Measurements from ENCODE around the gene RNF145.

RNF145 gene

GRCh38 chr5:159214486-159215271 is 5.3 kb upstream of the RNF145 start:
- TF ChIP-seq EP300 (IDR thresholded peaks at IDR 0.05; ENCODE audit: borderline replicate concordance), result no peak
- TF ChIP-seq TCF12 (IDR thresholded peaks at IDR 0.05; ENCODE audit: low read depth), result no peak
- TF ChIP-seq, protein P1, sequence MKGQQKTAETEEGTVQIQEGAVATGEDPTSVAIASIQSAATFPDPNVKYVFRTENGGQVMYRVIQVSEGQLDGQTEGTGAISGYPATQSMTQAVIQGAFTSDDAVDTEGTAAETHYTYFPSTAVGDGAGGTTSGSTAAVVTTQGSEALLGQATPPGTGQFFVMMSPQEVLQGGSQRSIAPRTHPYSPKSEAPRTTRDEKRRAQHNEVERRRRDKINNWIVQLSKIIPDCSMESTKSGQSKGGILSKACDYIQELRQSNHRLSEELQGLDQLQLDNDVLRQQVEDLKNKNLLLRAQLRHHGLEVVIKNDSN (IDR thresholded peaks at IDR 0.05), result no peak
- no peak for TF ChIP-seq NFIC (IDR thresholded peaks at IDR 0.05)
- TF ChIP-seq YY1 (IDR thresholded peaks at IDR 0.05; ENCODE audit: low read depth), result no peak
- no peak for TF ChIP-seq REST (IDR thresholded peaks at IDR 0.05; ENCODE audit: low read depth)
- no peak for TF ChIP-seq TAF1 (IDR thresholded peaks at IDR 0.05; ENCODE audit: low read depth)
- TF ChIP-seq, protein P2, sequence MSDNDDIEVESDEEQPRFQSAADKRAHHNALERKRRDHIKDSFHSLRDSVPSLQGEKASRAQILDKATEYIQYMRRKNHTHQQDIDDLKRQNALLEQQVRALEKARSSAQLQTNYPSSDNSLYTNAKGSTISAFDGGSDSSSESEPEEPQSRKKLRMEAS (IDR thresholded peaks at IDR 0.05), result no peak
- no peak for TF ChIP-seq RAD21 (IDR thresholded peaks at IDR 0.05; ENCODE audit: low read depth)
- no peak for TF ChIP-seq FOXM1 (IDR thresholded peaks at IDR 0.05; ENCODE audit: borderline replicate concordance, low read depth)
- no peak for TF ChIP-seq CEBPB (IDR thresholded peaks at IDR 0.05)
- TF ChIP-seq ZBTB7A (IDR thresholded peaks at IDR 0.05; ENCODE audit: low read depth), result no peak
- TF ChIP-seq TEAD4 (IDR thresholded peaks at IDR 0.05), result no peak
- TF ChIP-seq CREB1 (IDR thresholded peaks at IDR 0.05; ENCODE audit: low read depth), result no peak
- no peak for TF ChIP-seq EGR1 (IDR thresholded peaks at IDR 0.05)

DNA sequence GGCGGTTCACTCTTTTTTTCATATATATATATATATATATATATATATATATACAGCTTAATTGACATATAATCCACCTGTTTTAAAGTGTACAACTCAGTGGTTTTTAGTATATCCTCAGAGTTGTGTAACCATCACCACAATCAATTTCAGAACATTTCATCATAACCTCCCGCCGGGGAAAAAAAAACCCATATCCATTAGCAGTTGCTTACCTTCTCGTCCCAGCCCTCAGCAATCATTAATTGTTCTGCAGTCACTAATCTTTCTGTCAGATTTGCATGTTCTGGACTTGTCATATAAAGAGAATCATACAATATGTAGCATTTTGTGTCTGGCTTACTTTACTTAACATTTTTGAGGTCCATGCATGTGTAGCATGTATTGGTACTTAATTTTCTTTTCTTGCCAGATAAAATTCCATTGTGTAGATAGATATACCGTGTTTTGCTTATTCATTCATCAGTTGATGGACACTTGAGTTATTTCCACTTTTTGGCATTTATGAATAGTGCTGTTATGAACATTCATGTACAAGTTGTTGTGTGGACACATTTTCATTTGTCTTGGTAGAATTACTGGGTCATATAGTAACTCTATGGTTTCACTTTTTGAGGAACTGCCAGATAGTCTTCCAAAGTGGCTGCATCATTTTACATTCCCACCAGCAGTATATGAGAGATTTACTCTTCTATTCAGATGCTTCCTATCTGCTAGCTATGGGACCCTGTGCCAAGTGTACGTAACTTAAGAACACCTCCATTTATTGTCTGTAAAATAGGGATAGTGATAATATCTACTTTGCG is 3.5 kb upstream of the RNF145 start:
- TF ChIP-seq, protein P1 (IDR thresholded peaks at IDR 0.05), result no peak
- TF ChIP-seq ZBTB7A (IDR thresholded peaks at IDR 0.05; ENCODE audit: low read depth) (no peak), EGR1 (IDR thresholded peaks at IDR 0.05) (no peak), YY1 (IDR thresholded peaks at IDR 0.05; ENCODE audit: low read depth) (no peak), TEAD4 (IDR thresholded peaks at IDR 0.05) (no peak), NFIC (IDR thresholded peaks at IDR 0.05) (no peak), CEBPB (IDR thresholded peaks at IDR 0.05) (no peak), REST (IDR thresholded peaks at IDR 0.05; ENCODE audit: low read depth) (no peak), FOXM1 (IDR thresholded peaks at IDR 0.05; ENCODE audit: borderline replicate concordance, low read depth) (no peak), TAF1 (IDR thresholded peaks at IDR 0.05; ENCODE audit: low read depth) (no peak)
- TF ChIP-seq, protein P2 (IDR thresholded peaks at IDR 0.05), result no peak

DNA sequence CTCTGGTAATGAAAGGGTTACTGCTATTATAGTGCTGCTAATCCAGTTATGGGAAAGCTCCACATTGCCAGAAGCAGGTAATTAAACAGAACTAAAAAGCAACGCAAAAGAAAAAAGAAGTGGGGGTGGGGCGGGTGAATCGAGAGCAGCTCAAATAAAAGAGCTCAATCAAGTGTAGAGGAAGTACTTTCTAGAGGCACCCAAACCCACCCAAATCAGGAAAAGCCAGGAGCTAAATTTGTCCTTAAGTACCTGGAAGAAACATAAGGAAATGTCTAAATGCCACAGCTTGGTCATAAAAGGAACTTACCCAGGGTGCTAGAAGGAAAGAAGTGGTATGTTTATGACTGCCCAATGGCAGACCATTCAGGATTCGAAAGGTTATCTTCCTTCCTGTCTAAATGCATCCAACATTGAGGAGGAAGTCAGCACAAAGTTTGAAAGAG is 2.4 kb upstream of the RNF145 start:
- TF ChIP-seq, protein P1 (IDR thresholded peaks at IDR 0.05), result no peak
- TF ChIP-seq NFIC (IDR thresholded peaks at IDR 0.05), result no peak
- no peak for TF ChIP-seq RAD21 (IDR thresholded peaks at IDR 0.05; ENCODE audit: low read depth)
- TF ChIP-seq CEBPB (IDR thresholded peaks at IDR 0.05), result no peak
- TF ChIP-seq YY1 (IDR thresholded peaks at IDR 0.05; ENCODE audit: low read depth), result no peak
- no peak for TF ChIP-seq TAF1 (IDR thresholded peaks at IDR 0.05; ENCODE audit: low read depth)
- no peak for TF ChIP-seq TCF12 (IDR thresholded peaks at IDR 0.05; ENCODE audit: low read depth)
- no peak for TF ChIP-seq EGR1 (IDR thresholded peaks at IDR 0.05)
- TF ChIP-seq ZBTB7A (IDR thresholded peaks at IDR 0.05; ENCODE audit: low read depth), result no peak
- TF ChIP-seq CREB1 (IDR thresholded peaks at IDR 0.05; ENCODE audit: low read depth), result no peak
- no peak for TF ChIP-seq FOXM1 (IDR thresholded peaks at IDR 0.05; ENCODE audit: borderline replicate concordance, low read depth)

- TF ChIP-seq YY1 (IDR thresholded peaks at IDR 0.05; ENCODE audit: low read depth) (no peak), TCF12 (IDR thresholded peaks at IDR 0.05; ENCODE audit: low read depth) (no peak), EGR1 (IDR thresholded peaks at IDR 0.05) (no peak), EP300 (IDR thresholded peaks at IDR 0.05; ENCODE audit: borderline replicate concordance) (no peak), TEAD4 (IDR thresholded peaks at IDR 0.05) (no peak), RAD21 (IDR thresholded peaks at IDR 0.05; ENCODE audit: low read depth) (no peak), CREB1 (IDR thresholded peaks at IDR 0.05; ENCODE audit: low read depth) (no peak), CEBPB (IDR thresholded peaks at IDR 0.05) (no peak), FOXM1 (IDR thresholded peaks at IDR 0.05; ENCODE audit: borderline replicate concordance, low read depth) (no peak), REST (IDR thresholded peaks at IDR 0.05; ENCODE audit: low read depth) (no peak), TAF1 (IDR thresholded peaks at IDR 0.05; ENCODE audit: low read depth) (no peak), NFIC (IDR thresholded peaks at IDR 0.05) (no peak), ZBTB7A (IDR thresholded peaks at IDR 0.05; ENCODE audit: low read depth) (no peak)
- TF ChIP-seq, protein P2 (IDR thresholded peaks at IDR 0.05), result no peak
- TF ChIP-seq, protein P1 (IDR thresholded peaks at IDR 0.05), result no peak
Observed at GRCh38 chr5:159210846-159211245, 1.5 kb upstream of the RNF145 start.

All from Ishikawa (cell line).